PFSK-1 (cell line): ENCODE measurements around the gene FAM118B.

Experiments used
- FOXP2 ChIP-seq: optimal IDR thresholded peaks from 2 replicates; pipeline ENCODE3; 2011; ENCODE audit warnings: borderline replicate concordance, control low read depth, inconsistent platforms; ENCODE audit not compliant: insufficient read depth; ENCODE audit errors: extremely low read length, extremely low read depth
- POLR2AphosphoS5 ChIP-seq: IDR thresholded peaks from 2 replicates; pipeline ENCODE4 v1.6.1; 2012; ENCODE audit warnings: low read depth, mild to moderate bottlenecking, control low read depth, low read length, moderate library complexity
- REST ChIP-seq, 2 experiments: IDR thresholded peaks; 2 replicates each; pipeline versions ENCODE4 v1.6.1 to v1.8.0; 2011 to 2012; ENCODE audit warnings: low read depth in 2 of 2, low read length in 2 of 2, control low read depth in 1 of 2, inconsistent platforms in 1 of 2, mild to moderate bottlenecking in 1 of 2, moderate library complexity in 1 of 2; ENCODE audit not compliant: insufficient read depth in 1 of 2
- SIN3A ChIP-seq: IDR thresholded peaks from 2 replicates; pipeline ENCODE4 v1.6.1; 2012; ENCODE audit warnings: mild to moderate bottlenecking, low read length, moderate library complexity, borderline replicate concordance; ENCODE audit not compliant: insufficient read depth
- TAF1 ChIP-seq: IDR thresholded peaks from 2 replicates; pipeline ENCODE4 v1.6.1; 2012; ENCODE audit warnings: low read length, control low read depth, borderline replicate concordance; ENCODE audit not compliant: insufficient read depth

FAM118B gene

GRCh38 chr11:126304457-126305075 lies 93.0 kb downstream of the FAM118B start:
- no peak for TF ChIP-seq TAF1
- no peak for TF ChIP-seq REST (IDR thresholded peaks at IDR 0.05; ENCODE audit: insufficient read depth in 1 of 2, low read depth in 2 of 2, low read length in 2 of 2)
- TF ChIP-seq FOXP2: no peak
- no peak for TF ChIP-seq POLR2AphosphoS5
- 0 out of 2 replicates have a peak, but pooled peaks have one; percentile 2 for TF ChIP-seq SIN3A

GRCh38 chr11:126305699-126306098 lies 94.1 kb downstream of the FAM118B start:
- TF ChIP-seq TAF1 (no peak), SIN3A (no peak), REST (IDR thresholded peaks at IDR 0.05; ENCODE audit: insufficient read depth in 1 of 2, low read depth in 2 of 2, low read length in 2 of 2) (no peak), POLR2AphosphoS5 (no peak), FOXP2 (no peak)

GRCh38 chr11:126307706-126308105 lies 96.1 kb downstream of the FAM118B start:
- TF ChIP-seq REST (IDR thresholded peaks at IDR 0.05; ENCODE audit: insufficient read depth in 1 of 2, low read depth in 2 of 2, low read length in 2 of 2): no peak
- TF ChIP-seq FOXP2: no peak
- TF ChIP-seq SIN3A: no peak
- no peak for TF ChIP-seq TAF1
- TF ChIP-seq POLR2AphosphoS5: no peak

- TF ChIP-seq POLR2AphosphoS5: no peak
- no peak for TF ChIP-seq REST (IDR thresholded peaks at IDR 0.05; ENCODE audit: insufficient read depth in 1 of 2, low read depth in 2 of 2, low read length in 2 of 2)
- no peak for TF ChIP-seq FOXP2
- TF ChIP-seq SIN3A: no peak
- TF ChIP-seq TAF1: no peak
These were observed 96.7 kb downstream of the FAM118B start for GRCh38 chr11:126308271-126308671.
